ENCODE data around the gene EPHA7. TPM values are rescaled to one million over a fixed set of nuclear protein-coding genes. Genes with fewer than 3 reads are reported as not detected.

EPHA7 gene
- total RNA-seq, 2 donors from 2014 or later, result 2.5 to 5.5 TPM

DNA sequence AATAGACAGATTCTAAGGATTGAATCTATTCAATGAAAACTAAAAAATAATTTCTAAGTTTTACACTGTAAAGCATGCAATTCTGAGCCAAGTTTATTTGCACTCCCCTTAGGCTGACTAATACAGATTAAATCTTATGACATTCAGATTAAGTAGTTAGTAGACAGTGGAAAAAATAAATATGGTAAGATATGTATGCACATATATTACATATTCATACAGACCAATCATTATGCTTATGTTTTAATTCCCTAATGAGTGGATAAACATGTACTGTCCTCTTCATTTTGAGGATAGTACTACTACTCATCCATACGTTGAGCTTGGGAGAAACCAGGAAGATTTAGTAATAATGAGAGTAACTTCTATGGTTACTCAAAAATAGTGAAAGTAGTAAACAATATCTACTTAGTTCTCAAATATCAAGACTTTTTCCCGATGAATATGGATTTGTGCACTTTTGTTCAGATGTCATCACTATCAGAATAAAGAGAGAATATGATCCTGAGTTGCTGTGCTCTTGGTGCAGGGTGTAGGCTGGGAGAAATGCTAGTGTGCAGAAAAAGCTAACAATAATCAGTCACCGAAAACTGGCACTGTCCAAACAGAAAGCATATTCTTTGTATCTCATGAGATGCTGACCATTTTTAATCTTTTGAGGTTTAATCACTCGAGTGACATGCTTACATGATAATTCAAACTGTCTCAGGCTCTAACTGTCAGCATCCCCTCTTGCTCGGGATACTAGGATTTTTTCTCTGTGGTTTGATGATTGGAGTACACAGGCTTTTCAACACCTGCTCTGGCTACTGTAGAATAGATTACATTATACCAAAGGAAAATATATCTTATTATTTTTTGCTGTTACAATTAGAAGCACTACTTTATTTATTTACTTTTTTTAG is 111.6 kb downstream of the EPHA7 start:
- H3K9me3 ChIP-seq (ENCODE audit: control insufficient read depth, low read length), result no peaks in the 10 kb centered on the region
- H3K4me3 ChIP-seq (ENCODE audit: low read length), result no peak overlapping the region
- peaks cover 12% of the 10 kb centered on the region for H3K4me1 Mint-ChIP-seq
- no peaks in the 10 kb centered on the region for H3K9me3 Mint-ChIP-seq
- no peak for DNase-seq
- no peaks in the 10 kb centered on the region for H3K36me3 ChIP-seq (ENCODE audit: control insufficient read depth, insufficient read depth, low read length)
- TF ChIP-seq, protein P1, sequence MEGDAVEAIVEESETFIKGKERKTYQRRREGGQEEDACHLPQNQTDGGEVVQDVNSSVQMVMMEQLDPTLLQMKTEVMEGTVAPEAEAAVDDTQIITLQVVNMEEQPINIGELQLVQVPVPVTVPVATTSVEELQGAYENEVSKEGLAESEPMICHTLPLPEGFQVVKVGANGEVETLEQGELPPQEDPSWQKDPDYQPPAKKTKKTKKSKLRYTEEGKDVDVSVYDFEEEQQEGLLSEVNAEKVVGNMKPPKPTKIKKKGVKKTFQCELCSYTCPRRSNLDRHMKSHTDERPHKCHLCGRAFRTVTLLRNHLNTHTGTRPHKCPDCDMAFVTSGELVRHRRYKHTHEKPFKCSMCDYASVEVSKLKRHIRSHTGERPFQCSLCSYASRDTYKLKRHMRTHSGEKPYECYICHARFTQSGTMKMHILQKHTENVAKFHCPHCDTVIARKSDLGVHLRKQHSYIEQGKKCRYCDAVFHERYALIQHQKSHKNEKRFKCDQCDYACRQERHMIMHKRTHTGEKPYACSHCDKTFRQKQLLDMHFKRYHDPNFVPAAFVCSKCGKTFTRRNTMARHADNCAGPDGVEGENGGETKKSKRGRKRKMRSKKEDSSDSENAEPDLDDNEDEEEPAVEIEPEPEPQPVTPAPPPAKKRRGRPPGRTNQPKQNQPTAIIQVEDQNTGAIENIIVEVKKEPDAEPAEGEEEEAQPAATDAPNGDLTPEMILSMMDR (conservative IDR thresholded peaks at IDR 0.05), result no peak
- 84 to 93% methylated on average over 2 to 5 of the region's 5 CpGs for WGBS, 2 experiments (ENCODE audit: insufficient coverage in 1 of 2, insufficient read length in 1 of 2)
- no peak overlapping the region for H3K27ac Mint-ChIP-seq
- H3K27ac ChIP-seq (ENCODE audit: low read depth, low read length), result no peak overlapping the region
- H3K4me1 ChIP-seq (ENCODE audit: control insufficient read depth, insufficient read depth, low read length), result peaks cover 3% of the 10 kb centered on the region
- no peaks in the 10 kb centered on the region for H3K27me3 ChIP-seq (ENCODE audit: control insufficient read depth, insufficient read depth, low read length, poor library complexity, severe bottlenecking)
- H3K27me3 Mint-ChIP-seq (ENCODE audit: insufficient read depth), result no peaks in the 10 kb centered on the region
- H3K36me3 Mint-ChIP-seq (ENCODE audit: low read depth), result no peaks in the 10 kb centered on the region
- no peak overlapping the region for H3K9ac ChIP-seq (ENCODE audit: extremely low read depth, low read length, poor library complexity, severe bottlenecking)
- H3K4me3 Mint-ChIP-seq, result no peak overlapping the region

- Histone ChIP-seq H3K27ac (ENCODE audit: low read depth, low read length) (no peak overlapping the region), H3K9me3 (ENCODE audit: control insufficient read depth, low read length) (no peaks in the 10 kb centered on the region), H3K9ac (ENCODE audit: extremely low read depth, low read length, poor library complexity, severe bottlenecking) (no peak overlapping the region), H3K36me3 (ENCODE audit: control insufficient read depth, insufficient read depth, low read length) (no peaks in the 10 kb centered on the region), H3K4me3 (ENCODE audit: low read length) (no peak overlapping the region), H3K27me3 (ENCODE audit: control insufficient read depth, insufficient read depth, low read length, poor library complexity, severe bottlenecking) (no peaks in the 10 kb centered on the region), H3K4me1 (ENCODE audit: control insufficient read depth, insufficient read depth, low read length) (peaks cover 3% of the 10 kb centered on the region)
- no peaks in the 10 kb centered on the region for H3K9me3 Mint-ChIP-seq
- no peak overlapping the region for H3K27ac Mint-ChIP-seq
- H3K4me1 Mint-ChIP-seq, result peaks cover 16% of the 10 kb centered on the region
- no peak for DNase-seq
- H3K36me3 Mint-ChIP-seq (ENCODE audit: low read depth), result no peaks in the 10 kb centered on the region
- no peak overlapping the region for H3K4me3 Mint-ChIP-seq
- TF ChIP-seq, protein P1 (conservative IDR thresholded peaks at IDR 0.05), result no peak
- H3K27me3 Mint-ChIP-seq (ENCODE audit: insufficient read depth), result no peaks in the 10 kb centered on the region
These were observed 114.3 kb downstream of the EPHA7 start for GRCh38 chr6:93305088-93305487.

DNA sequence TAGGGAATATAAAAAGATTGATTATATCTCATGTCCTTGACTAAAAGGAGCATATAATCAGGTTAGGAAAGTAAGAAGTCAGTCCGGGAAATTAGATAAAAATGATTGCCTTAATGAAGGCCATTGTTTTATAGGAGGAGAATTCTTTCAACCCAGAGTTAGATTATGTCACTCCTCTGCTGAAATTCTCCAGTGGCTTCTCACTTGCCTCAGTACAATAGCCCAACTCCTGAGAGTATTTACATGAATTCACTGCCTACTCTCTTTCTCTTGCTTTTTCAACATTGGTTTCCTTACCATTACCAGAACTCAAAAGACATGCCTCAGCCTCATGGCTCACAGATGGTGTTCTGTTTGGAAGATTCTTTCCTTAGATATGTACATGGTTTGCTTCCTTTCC is 114.9 kb downstream of the EPHA7 start:
- H3K4me1 ChIP-seq (ENCODE audit: control insufficient read depth, insufficient read depth, low read length), result peaks cover 3% of the 10 kb centered on the region
- TF ChIP-seq, protein P1 (conservative IDR thresholded peaks at IDR 0.05), result no peak
- no peak overlapping the region for H3K27ac Mint-ChIP-seq
- H3K4me3 Mint-ChIP-seq, result no peak overlapping the region
- no peaks in the 10 kb centered on the region for H3K36me3 Mint-ChIP-seq (ENCODE audit: low read depth)
- H3K9me3 ChIP-seq (ENCODE audit: control insufficient read depth, low read length), result peaks cover 3% of the 10 kb centered on the region
- H3K4me1 Mint-ChIP-seq, result peaks cover 16% of the 10 kb centered on the region
- no peaks in the 10 kb centered on the region for H3K9me3 Mint-ChIP-seq
- no peaks in the 10 kb centered on the region for H3K27me3 Mint-ChIP-seq (ENCODE audit: insufficient read depth)
- H3K9ac ChIP-seq (ENCODE audit: extremely low read depth, low read length, poor library complexity, severe bottlenecking), result no peak overlapping the region
- WGBS, 2 experiments (ENCODE audit: insufficient coverage in 1 of 2, insufficient read length in 1 of 2), result 57 to 67% methylated on average over 1 of the region's 1 CpG
- no peaks in the 10 kb centered on the region for H3K36me3 ChIP-seq (ENCODE audit: control insufficient read depth, insufficient read depth, low read length)
- no peak overlapping the region for H3K27ac ChIP-seq (ENCODE audit: low read depth, low read length)
- no peak overlapping the region for H3K4me3 ChIP-seq (ENCODE audit: low read length)
- no peaks in the 10 kb centered on the region for H3K27me3 ChIP-seq (ENCODE audit: control insufficient read depth, insufficient read depth, low read length, poor library complexity, severe bottlenecking)
- no peak for DNase-seq
